A673 (cell line): Measurements from ENCODE around the gene SAPCD1. TPM values are rescaled to one million over a fixed set of nuclear protein-coding genes. Genes with fewer than 3 reads are reported as not detected.

ENCODE experiments used
- BruUV-seq: library from RNA; stranded (reverse); fragments of 400-500 nt; replicated peaks from 2 replicates; lab custom pipeline; 2021; lab: Mats Ljungman, UMichigan
- CTCF ChIA-PET: fragments of 300-600 bp; sonication (Branson Sonifier 250); formaldehyde crosslinking; loops from one replicate; lab custom pipeline; 2022; ENCODE audit warnings: antibody characterized with exemption; lab: Charles Lee
- POLR2A ChIA-PET: fragments of 300-600 bp; sonication (Branson Sonifier 250); formaldehyde crosslinking; loops from one replicate; lab custom pipeline; 2022; ENCODE audit warnings: antibody characterized with exemption; ENCODE audit not compliant: low non-redundant PET; lab: Charles Lee
- DNase-seq: peaks from one replicate; pipeline ENCODE4 v3.0.0-alpha.2; 2015; ENCODE audit warnings: low spot score
- H3K27ac ChIP-seq: fragments of 200-600 bp; sonication (generic); 2 replicates; pipeline ENCODE4 v1.5.1; 2016; ENCODE audit warnings: mixed run types, low read depth, mild to moderate bottlenecking, mixed read lengths, antibody characterized with exemption, low read length; ENCODE audit not compliant: poor library complexity, severe bottlenecking
- H3K27me3 ChIP-seq: fragments of 200-600 bp; sonication (generic); replicated peaks from 2 replicates; pipeline ENCODE4 v1.6.1; 2017; ENCODE audit warnings: mixed run types, low read depth, mild to moderate bottlenecking, mixed read lengths, antibody characterized with exemption, low read length; ENCODE audit not compliant: insufficient read depth, poor library complexity
- H3K36me3 ChIP-seq: fragments of 200-600 bp; sonication (generic); 2 replicates; pipeline ENCODE4 v1.6.1; 2016; ENCODE audit warnings: mixed run types, mild to moderate bottlenecking, mixed read lengths, antibody characterized with exemption, low read length; ENCODE audit not compliant: insufficient read depth, poor library complexity, severe bottlenecking
- H3K4me1 ChIP-seq: fragments of 200-600 bp; sonication (generic); 2 replicates; pipeline ENCODE4 v1.6.1; 2017; ENCODE audit warnings: mixed run types, mild to moderate bottlenecking, mixed read lengths, antibody characterized with exemption, low read length; ENCODE audit not compliant: insufficient read depth, poor library complexity, severe bottlenecking
- H3K4me3 ChIP-seq: fragments of 200-600 bp; sonication (generic); 2 replicates; pipeline ENCODE4 v1.5.1; 2016; ENCODE audit warnings: low read depth, mixed run types, mild to moderate bottlenecking, mixed read lengths, low read length; ENCODE audit not compliant: poor library complexity, severe bottlenecking
- H3K9me3 ChIP-seq: fragments of 200-600 bp; sonication (generic); 2 replicates; pipeline ENCODE4 v1.6.1; 2016; ENCODE audit warnings: mixed run types, low read depth, mild to moderate bottlenecking, mixed read lengths, antibody characterized with exemption, low read length; ENCODE audit not compliant: poor library complexity, severe bottlenecking
- CTCF ChIP-seq: fragments of 300-800, 200-600 bp; sonication (generic); conservative IDR thresholded peaks from 2 replicates; pipeline ENCODE4 v1.5.1; 2017; ENCODE audit warnings: low read depth, mild to moderate bottlenecking, antibody characterized with exemption, low read length, moderate library complexity, mixed read lengths
- EZH2 ChIP-seq: fragments of 200-600 bp; sonication (generic); IDR thresholded peaks from 2 replicates; pipeline ENCODE4 v1.6.1; 2017; ENCODE audit warnings: borderline replicate concordance, low read depth, mild to moderate bottlenecking, mixed read lengths, antibody characterized with exemption, low read length; ENCODE audit not compliant: poor library complexity, severe bottlenecking
- intact Hi-C: fragments of 100-400 bp; cut with micrococcal nuclease; formaldehyde crosslinking; loops from one replicate; pipeline ENCODE4 v1.10.0; 2022; ENCODE audit not compliant: unreplicated experiment
- total RNA-seq: library from RNA; stranded (reverse); gene quantifications from 2 replicates; pipeline ENCODE4 v1.2.3, GENCODE V29; 2021

The SAPCD1 gene
- total RNA-seq, 1 experiment from 2014 or later: 9.9 TPM

GRCh38 chr6:31728767-31729514 is 33.5 kb upstream of the SAPCD1 start, which contains the start of gene DDAH2:
Gene DDAH2, minus strand, starts transcription at chr6:31729299. Its CDS starts 138 bp downstream, at chr6:31729161.
- intact Hi-C loops: loop anchor here (2.0 kb wide), 1 partner anchor 98 kb away; the partner anchor contains the start of gene HSPA1B
- peak within 1 kb of the TSS; percentile 70 for H3K27ac ChIP-seq
- TF ChIP-seq CTCF (peak; percentile 89; the same call in 1 of the 2 replicates), EZH2 (no peak)
- H3K36me3 ChIP-seq: peaks cover 51% of the 10 kb centered on the region
- peak within 1 kb of the TSS; percentile 76 for H3K4me3 ChIP-seq
- H3K9me3 ChIP-seq: no peaks in the 10 kb centered on the region
- ChIA-PET POLR2A (no interaction called here), CTCF (interaction anchor here (0.6 to 1.6 kb wide), 2 partner anchors 38 to 101 kb away, joined by 3 to 14 read pairs; no protein-coding TSS in a partner anchor)
- peaks cover 11% of the 10 kb centered on the region for H3K4me1 ChIP-seq
- BruUV-seq: TSS peak; percentile 50
- H3K27me3 ChIP-seq: no peaks in the 10 kb centered on the region
- no peak for DNase-seq

- peaks cover 54% of the 10 kb centered on the region for H3K36me3 ChIP-seq
- no peaks in the 10 kb centered on the region for H3K27me3 ChIP-seq
- no peak; the same call in 1 of the 2 replicates for TF ChIP-seq CTCF
- no peak for TF ChIP-seq EZH2
- CTCF ChIA-PET: interaction anchor here (0.6 to 1.6 kb wide), 2 partner anchors 39 to 101 kb away, joined by 3 to 14 read pairs; no protein-coding TSS in a partner anchor
- peaks cover 15% of the 10 kb centered on the region for H3K4me1 ChIP-seq
- no TSS peak for BruUV-seq
- H3K9me3 ChIP-seq: no peaks in the 10 kb centered on the region
- intact Hi-C loops: loop anchor here (2.0 kb wide), 1 partner anchor 97 kb away; the partner anchor contains the start of gene HSPA1B
- H3K27ac ChIP-seq: peak overlapping the region; percentile 70
- peak overlapping the region; percentile 76 for H3K4me3 ChIP-seq
- POLR2A ChIA-PET: interaction anchor here (1.0 to 1.2 kb wide), 2 partner anchors 10 to 98 kb away, joined by 4 to 8 read pairs; partner anchors contain the start of genes HSPA1B and MSH5
- peak; percentile 85 for DNase-seq
Measured at GRCh38 chr6:31729515-31729978, 32.9 kb upstream of the SAPCD1 start.

- ChIA-PET CTCF (interaction anchor here (0.6 to 1.6 kb wide), 3 partner anchors 24 to 100 kb away, joined by 3 to 14 read pairs (median 6); no protein-coding TSS in a partner anchor), POLR2A (interaction anchor here (0.6 to 1.2 kb wide), 3 partner anchors 10 to 101 kb away, joined by 3 to 8 read pairs (median 4); partner anchors contain the start of genes HSPA1B and MSH5)
- TF ChIP-seq EZH2 (no peak), CTCF (no peak)
- no TSS peak for BruUV-seq
- Histone ChIP-seq H3K27ac (peak overlapping the region; percentile 70), H3K27me3 (no peaks in the 10 kb centered on the region), H3K4me3 (peak overlapping the region; percentile 76), H3K9me3 (no peaks in the 10 kb centered on the region), H3K36me3 (peaks cover 54% of the 10 kb centered on the region), H3K4me1 (peaks cover 19% of the 10 kb centered on the region)
- intact Hi-C loops: loop anchor here (2.0 to 10.0 kb wide), 2 partner anchors 97 to 185 kb away; partner anchors contain the start of genes ATP6V1G2, DDX39B, HSPA1B and NFKBIL1
- peak; percentile 93 for DNase-seq
Measured at GRCh38 chr6:31729979-31730630, 32.4 kb upstream of the SAPCD1 start.
